ENCODE measurements around the gene LRRC8D.

GRCh38 chr1:89907727-89908212 is 86.9 kb downstream of the LRRC8D start:
- TF ChIP-seq EZH2 (IDR thresholded peaks at IDR 0.05) (no peak), POLR2AphosphoS5 (IDR thresholded peaks at IDR 0.05; ENCODE audit: borderline replicate concordance, low read depth, low read length) (no peak)
